MCF 10A (cell line): ENCODE data around the gene MYO18B. TPM values are rescaled to one million over a fixed set of nuclear protein-coding genes. Genes with fewer than 3 reads are reported as not detected.

Source experiments
- BruUV-seq: library from RNA; stranded (reverse); fragments of 400-500 nt; replicated peaks from 2 replicates; lab custom pipeline; 2021; lab: Mats Ljungman, UMichigan
- CTCF ChIA-PET: fragments of 300-600 bp; sonication (Branson Sonifier 250); formaldehyde crosslinking; extraction: SDS; loops from one replicate; lab custom pipeline; 2021; ENCODE audit warnings: antibody characterized with exemption, inconsistent platforms; lab: Yijun Ruan, JAX
- POLR2A ChIA-PET: fragments of 300-600, 350-650 bp; sonication (Branson Sonifier 250); formaldehyde crosslinking; extraction: SDS; loops from one replicate; lab custom pipeline; 2020; ENCODE audit warnings: antibody characterized with exemption, inconsistent platforms; lab: Yijun Ruan, JAX
- DNase-seq: peaks from one replicate; pipeline ENCODE4 v3.0.0-alpha.2; 2018; ENCODE audit not compliant: unreplicated experiment
- H3K27ac Mint-ChIP-seq: one replicate; pipeline ENCODE4 v1.8.0; 2022; ENCODE audit warnings: mild to moderate bottlenecking, low read depth, mixed read lengths; ENCODE audit not compliant: unreplicated experiment
- H3K27me3 Mint-ChIP-seq: one replicate; pipeline ENCODE4 v1.8.0; 2022; ENCODE audit warnings: mixed read lengths; ENCODE audit not compliant: insufficient read depth, unreplicated experiment
- H3K36me3 Mint-ChIP-seq: one replicate; pipeline ENCODE4 v1.8.0; 2022; ENCODE audit warnings: mild to moderate bottlenecking, moderate library complexity, mixed read lengths; ENCODE audit not compliant: insufficient read depth, unreplicated experiment
- H3K4me1 Mint-ChIP-seq: one replicate; pipeline ENCODE4 v1.8.0; 2022; ENCODE audit warnings: mixed read lengths; ENCODE audit not compliant: insufficient read depth, unreplicated experiment
- H3K4me3 Mint-ChIP-seq: one replicate; pipeline ENCODE4 v1.8.0; 2022; ENCODE audit warnings: mild to moderate bottlenecking, moderate library complexity, mixed read lengths; ENCODE audit not compliant: unreplicated experiment
- H3K9me3 Mint-ChIP-seq: one replicate; pipeline ENCODE4 v1.8.0; 2022; ENCODE audit warnings: mixed read lengths; ENCODE audit not compliant: unreplicated experiment
- intact Hi-C: fragments of 100-400 bp; cut with micrococcal nuclease; formaldehyde crosslinking; loops from 2 replicates; pipeline ENCODE4 v1.14.1; 2022
- total RNA-seq: library from RNA; stranded (reverse); gene quantifications from 2 replicates; pipeline ENCODE4 v1.2.3, GENCODE V29; 2022
- TF ChIP-seq, protein P1 (sequence below): fragments of 200-600 bp; IDR thresholded peaks from one replicate; pipeline ENCODE4 v1.8.0; 2022; ENCODE audit warnings: antibody characterized with exemption, mild to moderate bottlenecking; ENCODE audit not compliant: unreplicated experiment

The MYO18B gene
- total RNA-seq, 1 experiment from 2014 or later: 0.07 TPM

- H3K4me1 Mint-ChIP-seq: no peaks in the 10 kb centered on the region
- BruUV-seq: no TSS peak
- H3K9me3 Mint-ChIP-seq: no peaks in the 10 kb centered on the region
- ChIA-PET POLR2A (no interaction called here), CTCF (interaction anchor here (0.5 kb wide), 1 partner anchor 499 kb away, joined by 5 read pairs; no protein-coding TSS in a partner anchor)
- H3K27me3 Mint-ChIP-seq: peaks cover under 1% of the 10 kb centered on the region
- H3K4me3 Mint-ChIP-seq: no peak overlapping the region
- H3K27ac Mint-ChIP-seq: no peak overlapping the region
- H3K36me3 Mint-ChIP-seq: no peaks in the 10 kb centered on the region
- intact Hi-C loops: no loop called here
- TF ChIP-seq, protein P1, sequence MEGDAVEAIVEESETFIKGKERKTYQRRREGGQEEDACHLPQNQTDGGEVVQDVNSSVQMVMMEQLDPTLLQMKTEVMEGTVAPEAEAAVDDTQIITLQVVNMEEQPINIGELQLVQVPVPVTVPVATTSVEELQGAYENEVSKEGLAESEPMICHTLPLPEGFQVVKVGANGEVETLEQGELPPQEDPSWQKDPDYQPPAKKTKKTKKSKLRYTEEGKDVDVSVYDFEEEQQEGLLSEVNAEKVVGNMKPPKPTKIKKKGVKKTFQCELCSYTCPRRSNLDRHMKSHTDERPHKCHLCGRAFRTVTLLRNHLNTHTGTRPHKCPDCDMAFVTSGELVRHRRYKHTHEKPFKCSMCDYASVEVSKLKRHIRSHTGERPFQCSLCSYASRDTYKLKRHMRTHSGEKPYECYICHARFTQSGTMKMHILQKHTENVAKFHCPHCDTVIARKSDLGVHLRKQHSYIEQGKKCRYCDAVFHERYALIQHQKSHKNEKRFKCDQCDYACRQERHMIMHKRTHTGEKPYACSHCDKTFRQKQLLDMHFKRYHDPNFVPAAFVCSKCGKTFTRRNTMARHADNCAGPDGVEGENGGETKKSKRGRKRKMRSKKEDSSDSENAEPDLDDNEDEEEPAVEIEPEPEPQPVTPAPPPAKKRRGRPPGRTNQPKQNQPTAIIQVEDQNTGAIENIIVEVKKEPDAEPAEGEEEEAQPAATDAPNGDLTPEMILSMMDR: no peak
- DNase-seq: no peak
Observed at GRCh38 chr22:25829808-25830777, 88.1 kb downstream of the MYO18B start.

DNA sequence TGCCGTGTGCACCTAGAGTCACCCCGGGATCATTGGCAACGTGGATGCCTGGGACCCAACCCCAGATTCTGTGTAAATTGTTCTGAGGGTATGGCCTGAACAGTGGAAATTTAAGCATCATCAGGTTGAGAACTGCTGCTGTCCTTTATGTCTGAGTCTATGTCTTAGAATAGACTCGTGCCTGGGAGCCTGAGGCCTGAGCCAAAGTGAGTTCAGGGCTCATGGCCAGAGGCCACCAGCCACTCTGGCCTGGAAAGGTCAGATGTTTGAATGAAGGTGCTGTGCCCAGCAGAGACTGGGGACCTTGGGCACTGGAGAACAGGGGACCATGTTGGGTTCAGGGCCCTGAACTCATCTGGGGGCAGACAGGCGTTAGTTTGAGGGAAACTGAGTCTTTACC, 91.1 kb downstream of the MYO18B start:
- intact Hi-C loops: no loop called here
- TF ChIP-seq, protein P1: no peak
- Mint-ChIP-seq H3K4me1 (no peaks in the 10 kb centered on the region), H3K9me3 (no peaks in the 10 kb centered on the region), H3K36me3 (no peaks in the 10 kb centered on the region), H3K4me3 (no peak overlapping the region), H3K27ac (no peak overlapping the region), H3K27me3 (peaks cover 24% of the 10 kb centered on the region)
- no TSS peak for BruUV-seq
- ChIA-PET CTCF (no interaction called here), POLR2A (no interaction called here)
- no peak for DNase-seq

- TF ChIP-seq, protein P1: no peak
- intact Hi-C loops: no loop called here
- CTCF ChIA-PET: no interaction called here
- H3K27me3 Mint-ChIP-seq: peaks cover 24% of the 10 kb centered on the region
- no peak overlapping the region for H3K4me3 Mint-ChIP-seq
- no peaks in the 10 kb centered on the region for H3K9me3 Mint-ChIP-seq
- POLR2A ChIA-PET: no interaction called here
- no peak overlapping the region for H3K27ac Mint-ChIP-seq
- DNase-seq: no peak
- H3K4me1 Mint-ChIP-seq: no peaks in the 10 kb centered on the region
- no TSS peak for BruUV-seq
- no peaks in the 10 kb centered on the region for H3K36me3 Mint-ChIP-seq
Observed at GRCh38 chr22:25833676-25834075, 91.7 kb downstream of the MYO18B start.

DNA sequence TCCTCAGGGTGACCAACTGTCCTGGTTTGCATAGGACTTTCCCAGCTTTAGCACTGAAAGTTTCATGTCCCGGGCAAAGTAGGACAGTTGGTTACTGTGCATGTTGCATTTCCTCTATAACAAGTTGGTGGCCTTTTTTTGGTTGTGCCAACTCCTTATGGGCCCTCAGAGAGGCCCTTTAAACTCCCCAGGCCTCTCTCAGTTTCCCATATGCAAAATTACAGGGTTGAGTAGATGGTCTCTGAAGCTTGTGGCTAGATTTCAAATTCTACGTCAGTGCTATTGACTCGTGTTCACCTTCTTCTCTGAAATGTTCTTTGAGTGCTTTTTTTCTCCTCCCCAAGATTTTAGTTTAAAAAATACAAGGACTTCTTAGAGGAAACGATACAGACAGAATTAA, 92.5 kb downstream of the MYO18B start:
- POLR2A ChIA-PET: no interaction called here

More for the DNA sequence above, 92.5 kb downstream of the MYO18B start:
- DNase-seq: no peak
- H3K27ac Mint-ChIP-seq: no peak overlapping the region
- peaks cover 24% of the 10 kb centered on the region for H3K27me3 Mint-ChIP-seq
- no peaks in the 10 kb centered on the region for H3K9me3 Mint-ChIP-seq
- intact Hi-C loops: no loop called here
- no peaks in the 10 kb centered on the region for H3K36me3 Mint-ChIP-seq
- TF ChIP-seq, protein P1: no peak
- BruUV-seq: no TSS peak
- CTCF ChIA-PET: no interaction called here
- no peak overlapping the region for H3K4me3 Mint-ChIP-seq
- no peaks in the 10 kb centered on the region for H3K4me1 Mint-ChIP-seq
